HG03135 (cell line): ENCODE data around the gene LORICRIN.

ENCODE experiments used
- ATAC-seq: cut with Tn5 transposase; IDR thresholded peaks from one replicate; pipeline ENCODE4 v1.9.1; 2021; ENCODE audit warnings: mild to moderate bottlenecking, moderate library complexity; ENCODE audit not compliant: unreplicated experiment

Gene LORICRIN

DNA sequence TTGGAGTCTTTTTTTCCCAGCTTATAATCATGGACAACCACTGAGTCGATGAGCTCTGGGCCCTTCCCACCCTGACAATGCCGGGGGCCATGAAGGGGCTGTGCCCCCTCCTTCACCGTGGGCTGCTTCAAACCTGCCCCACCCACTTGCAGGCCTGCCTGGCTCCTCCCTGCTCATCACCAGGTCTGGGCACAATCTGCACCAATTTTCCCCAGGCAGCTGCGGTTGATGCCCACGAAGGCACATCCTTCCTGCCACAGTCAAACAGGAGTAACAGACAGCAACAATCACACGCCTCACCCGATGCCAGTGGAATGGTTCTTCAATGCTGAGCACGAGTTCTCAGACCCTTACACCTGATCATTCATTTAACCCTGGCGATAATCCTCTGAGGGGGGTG is 34.4 kb downstream of the LORICRIN start:
- no peak for ATAC-seq

DNA sequence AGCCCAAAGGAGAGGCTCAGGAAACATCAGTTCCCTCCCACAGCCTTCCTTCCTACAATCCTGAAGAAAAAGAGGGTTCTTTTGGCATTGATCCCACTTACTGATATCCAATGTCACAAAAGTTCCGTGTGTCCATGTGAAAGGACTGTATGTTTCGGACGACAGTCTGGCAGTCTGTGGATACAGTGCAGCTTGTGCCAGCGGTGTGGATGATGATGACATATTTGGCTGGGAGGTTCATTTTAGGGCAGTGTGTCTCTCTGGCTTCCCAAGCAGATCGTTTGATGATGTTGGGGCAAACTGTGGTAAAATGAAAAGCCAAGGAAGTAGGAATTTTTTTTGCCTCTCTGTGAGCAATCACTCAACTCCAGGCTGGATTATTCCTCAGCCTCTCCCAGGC is 42.8 kb downstream of the LORICRIN start:
- no peak for ATAC-seq

DNA sequence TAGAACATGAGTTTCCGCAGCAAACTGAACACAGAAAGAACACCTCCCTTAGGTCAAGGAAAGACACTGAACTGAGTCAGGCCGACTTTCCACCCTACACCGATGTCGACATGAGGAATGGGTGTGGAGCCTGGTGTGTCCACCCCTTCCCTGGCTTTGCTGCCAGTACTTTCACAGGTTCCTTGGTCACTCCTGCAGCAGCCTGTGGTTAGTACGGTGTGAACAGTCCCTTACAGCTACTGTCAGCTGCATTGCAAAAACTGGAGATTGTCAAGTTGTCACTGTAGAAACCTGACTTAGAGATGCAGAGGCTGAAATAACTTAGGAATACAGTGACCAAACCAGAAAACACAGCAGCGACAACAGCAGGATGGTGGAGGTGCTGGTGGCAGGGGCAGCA is 46.2 kb downstream of the LORICRIN start:
- no peak for ATAC-seq

DNA sequence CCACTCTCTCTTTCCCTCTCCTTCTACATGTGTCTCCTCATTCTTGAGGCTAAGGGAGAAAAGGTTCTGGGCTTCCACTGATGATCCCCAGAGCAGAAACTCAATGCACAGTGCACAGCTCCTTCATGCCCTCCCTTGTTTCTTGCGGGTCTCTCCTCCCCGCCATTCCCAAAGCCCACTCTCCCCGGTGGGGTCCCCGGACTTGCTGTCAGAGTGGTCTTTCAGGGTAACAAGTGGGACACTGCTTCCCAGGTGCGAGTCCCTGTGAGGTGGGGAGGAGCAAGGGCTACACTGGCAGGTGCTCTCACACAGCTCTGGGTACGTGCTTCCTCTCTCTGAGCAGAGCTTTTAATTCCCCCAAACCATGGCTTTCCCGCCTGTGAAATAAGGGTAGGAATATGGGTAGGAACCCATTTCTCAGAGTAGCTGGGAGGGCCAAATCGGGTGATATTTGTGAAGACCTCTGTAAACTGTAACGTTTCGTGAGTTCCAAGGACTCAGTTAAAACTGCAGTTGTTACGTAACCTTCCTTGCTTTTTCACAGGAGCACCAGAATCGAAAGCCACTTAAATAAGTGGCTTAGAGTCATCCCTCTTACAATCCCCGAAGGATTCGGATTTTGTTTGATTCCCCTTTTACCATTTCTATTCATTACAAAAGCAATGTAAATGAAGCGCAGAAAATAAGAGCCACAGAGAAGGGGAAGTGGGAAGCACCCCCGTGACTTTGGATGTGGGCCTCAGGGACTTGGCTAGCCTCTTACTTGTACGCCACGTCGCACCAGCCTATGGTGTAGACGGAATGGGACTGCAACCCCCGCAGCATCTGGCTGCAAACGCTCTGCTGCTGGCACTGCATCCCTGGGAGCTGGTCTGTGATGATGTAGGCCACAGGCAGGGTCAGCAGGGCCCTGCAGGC is 47.1 kb downstream of the LORICRIN start:
- no peak for ATAC-seq

DNA sequence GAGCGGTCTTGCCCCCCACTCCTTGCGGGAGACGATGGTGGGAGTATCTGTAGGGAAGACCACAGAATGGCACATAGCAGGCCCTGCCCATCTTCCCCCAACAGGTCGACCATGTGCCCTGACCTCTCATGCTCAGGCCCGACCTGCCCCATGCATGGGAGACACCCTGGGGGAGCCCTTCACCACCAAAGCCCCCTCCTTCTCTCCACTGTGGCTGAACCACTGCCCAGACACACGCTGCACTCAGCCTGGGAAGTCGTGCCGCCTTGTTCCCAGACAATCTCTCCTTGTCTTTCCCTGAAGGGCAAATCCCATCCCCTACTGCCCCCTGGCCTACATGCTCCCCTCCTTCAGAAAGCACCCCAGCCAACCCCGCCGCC is 47.7 kb downstream of the LORICRIN start:
- ATAC-seq: no peak

GRCh38 chr1:153308540-153308939 is 49.1 kb downstream of the LORICRIN start:
- ATAC-seq: no peak

GRCh38 chr1:153309441-153309840 is 50.0 kb downstream of the LORICRIN start:
- ATAC-seq: no peak

- ATAC-seq: no peak
Measured at GRCh38 chr1:153310526-153310925, 51.0 kb downstream of the LORICRIN start.
